BE2C (cell line): Measurements from ENCODE around the gene GLYAT. TPM values are rescaled to one million over a fixed set of nuclear protein-coding genes. Genes with fewer than 3 reads are reported as not detected.

Source experiments
- DNase-seq: peaks from one replicate; pipeline ENCODE4 v3.0.0-alpha.2; 2020
- H3K27me3 ChIP-seq: fragments of 250-450 bp; sonication (Bioruptor Pico); 2 replicates; pipeline ENCODE4 v1.5.1; 2020; ENCODE audit warnings: mild to moderate bottlenecking
- H3K36me3 ChIP-seq: fragments of 250-450 bp; sonication (Bioruptor Pico); 2 replicates; pipeline ENCODE4 v1.5.1; 2020; ENCODE audit warnings: mild to moderate bottlenecking
- H3K4me1 ChIP-seq: fragments of 250-450 bp; sonication (Bioruptor Pico); 2 replicates; pipeline ENCODE4 v1.5.1; 2020
- H3K4me3 ChIP-seq: 2 replicates; pipeline ENCODE4 v1.5.1; 2011; ENCODE audit warnings: low read depth, low read length
- H3K9me3 ChIP-seq: fragments of 250-450 bp; sonication (Bioruptor Pico); 2 replicates; pipeline ENCODE4 v1.5.1; 2020
- polyA plus RNA-seq: library from polyadenylated mRNA; unstranded; fragments of >200 nt; gene quantifications from one replicate; pipeline ENCODE4 v1.2.1, GENCODE V29; 2012; ENCODE audit warnings: low read depth, missing spikeins; ENCODE audit not compliant: insufficient read length, insufficient read depth
- TF ChIP-seq, protein P1 (sequence below): IDR thresholded peaks from 2 replicates; pipeline ENCODE4 v1.5.1; 2012; ENCODE audit warnings: mild to moderate bottlenecking, low read depth, low read length

Gene GLYAT, protein sequence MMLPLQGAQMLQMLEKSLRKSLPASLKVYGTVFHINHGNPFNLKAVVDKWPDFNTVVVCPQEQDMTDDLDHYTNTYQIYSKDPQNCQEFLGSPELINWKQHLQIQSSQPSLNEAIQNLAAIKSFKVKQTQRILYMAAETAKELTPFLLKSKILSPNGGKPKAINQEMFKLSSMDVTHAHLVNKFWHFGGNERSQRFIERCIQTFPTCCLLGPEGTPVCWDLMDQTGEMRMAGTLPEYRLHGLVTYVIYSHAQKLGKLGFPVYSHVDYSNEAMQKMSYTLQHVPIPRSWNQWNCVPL
- not detected for polyA plus RNA-seq

DNA sequence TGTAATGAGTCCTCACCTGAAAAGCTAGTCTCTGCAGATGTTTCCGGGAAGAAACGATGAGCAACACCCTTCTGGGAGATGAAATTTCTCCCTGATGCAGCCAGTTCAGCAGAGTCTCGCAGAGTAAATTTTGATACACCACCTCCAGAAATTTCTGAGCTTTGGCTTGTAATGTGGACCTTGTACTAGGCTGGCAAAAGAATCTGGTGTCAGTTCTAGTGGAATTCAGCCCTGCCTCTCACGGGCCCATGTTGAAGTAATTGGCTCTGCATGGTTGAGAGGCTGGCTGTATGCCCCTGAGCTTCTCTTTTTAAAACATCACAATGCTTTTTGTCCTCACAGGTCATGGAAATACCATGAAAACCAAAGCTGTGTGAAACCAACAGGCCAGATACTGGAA is at the start of gene GLYAT:
GLYAT (minus strand) TSS at position 125 of the 400 bp plus-strand sequence. CDS start 7,447 bp downstream, outside the sequence.
- TF ChIP-seq, protein P1, sequence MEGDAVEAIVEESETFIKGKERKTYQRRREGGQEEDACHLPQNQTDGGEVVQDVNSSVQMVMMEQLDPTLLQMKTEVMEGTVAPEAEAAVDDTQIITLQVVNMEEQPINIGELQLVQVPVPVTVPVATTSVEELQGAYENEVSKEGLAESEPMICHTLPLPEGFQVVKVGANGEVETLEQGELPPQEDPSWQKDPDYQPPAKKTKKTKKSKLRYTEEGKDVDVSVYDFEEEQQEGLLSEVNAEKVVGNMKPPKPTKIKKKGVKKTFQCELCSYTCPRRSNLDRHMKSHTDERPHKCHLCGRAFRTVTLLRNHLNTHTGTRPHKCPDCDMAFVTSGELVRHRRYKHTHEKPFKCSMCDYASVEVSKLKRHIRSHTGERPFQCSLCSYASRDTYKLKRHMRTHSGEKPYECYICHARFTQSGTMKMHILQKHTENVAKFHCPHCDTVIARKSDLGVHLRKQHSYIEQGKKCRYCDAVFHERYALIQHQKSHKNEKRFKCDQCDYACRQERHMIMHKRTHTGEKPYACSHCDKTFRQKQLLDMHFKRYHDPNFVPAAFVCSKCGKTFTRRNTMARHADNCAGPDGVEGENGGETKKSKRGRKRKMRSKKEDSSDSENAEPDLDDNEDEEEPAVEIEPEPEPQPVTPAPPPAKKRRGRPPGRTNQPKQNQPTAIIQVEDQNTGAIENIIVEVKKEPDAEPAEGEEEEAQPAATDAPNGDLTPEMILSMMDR, result no peak
- peaks cover 3% of the 10 kb centered on the region; the same call in 1 of the 2 replicates for H3K4me1 ChIP-seq
- DNase-seq, result no peak
- no peak within 1 kb of the TSS for H3K4me3 ChIP-seq
- no peaks in the 10 kb centered on the region for H3K27me3 ChIP-seq
- H3K9me3 ChIP-seq, result no peaks in the 10 kb centered on the region
- H3K36me3 ChIP-seq, result no peaks in the 10 kb centered on the region

DNA sequence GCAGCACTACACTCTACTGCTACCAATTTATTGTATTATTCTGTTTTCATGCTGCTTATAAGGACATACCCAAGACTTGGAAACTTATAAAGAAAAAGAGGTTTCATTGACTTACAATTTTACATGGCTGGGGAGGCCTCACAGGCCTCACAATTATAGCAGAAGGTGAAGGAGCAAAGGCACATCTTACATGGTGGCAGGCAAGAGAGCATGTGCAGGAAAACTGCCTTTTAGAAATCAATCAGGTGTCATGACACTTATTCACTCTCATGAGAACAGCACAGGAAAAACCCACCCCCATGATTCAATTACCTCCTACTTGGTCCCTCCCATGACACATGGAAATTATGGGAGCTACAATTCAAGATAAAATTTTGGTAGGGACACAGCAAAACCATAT is 49.6 kb upstream of the GLYAT start:
- Histone ChIP-seq H3K27me3 (no peaks in the 10 kb centered on the region), H3K9me3 (no peaks in the 10 kb centered on the region), H3K4me1 (no peaks in the 10 kb centered on the region), H3K36me3 (no peaks in the 10 kb centered on the region), H3K4me3 (no peak overlapping the region)
- TF ChIP-seq, protein P1, result no peak
- no peak for DNase-seq

DNA sequence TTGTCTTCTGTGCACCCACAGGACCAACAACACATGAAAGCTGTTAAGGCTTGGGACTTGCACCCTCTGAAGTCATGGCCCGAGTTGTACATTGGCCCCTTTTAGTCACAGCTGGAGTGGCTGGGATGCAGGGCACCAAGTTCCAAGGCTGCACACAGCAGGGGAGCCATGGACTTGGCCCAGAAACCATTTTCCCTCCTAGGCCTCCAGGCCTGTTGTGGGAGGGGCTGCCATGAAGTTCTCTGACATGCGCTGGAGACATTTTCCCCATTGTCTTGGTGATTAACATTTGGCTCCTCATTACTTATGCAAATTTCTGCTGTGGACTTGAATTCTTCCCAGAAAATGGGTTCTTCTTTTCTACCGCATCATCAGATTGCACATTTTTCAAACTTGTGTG is 48.8 kb upstream of the GLYAT start:
- no peaks in the 10 kb centered on the region for H3K36me3 ChIP-seq
- no peaks in the 10 kb centered on the region for H3K4me1 ChIP-seq
- DNase-seq, result no peak
- H3K9me3 ChIP-seq, result no peaks in the 10 kb centered on the region
- no peaks in the 10 kb centered on the region for H3K27me3 ChIP-seq
- TF ChIP-seq, protein P1, result no peak
- no peak overlapping the region for H3K4me3 ChIP-seq

DNA sequence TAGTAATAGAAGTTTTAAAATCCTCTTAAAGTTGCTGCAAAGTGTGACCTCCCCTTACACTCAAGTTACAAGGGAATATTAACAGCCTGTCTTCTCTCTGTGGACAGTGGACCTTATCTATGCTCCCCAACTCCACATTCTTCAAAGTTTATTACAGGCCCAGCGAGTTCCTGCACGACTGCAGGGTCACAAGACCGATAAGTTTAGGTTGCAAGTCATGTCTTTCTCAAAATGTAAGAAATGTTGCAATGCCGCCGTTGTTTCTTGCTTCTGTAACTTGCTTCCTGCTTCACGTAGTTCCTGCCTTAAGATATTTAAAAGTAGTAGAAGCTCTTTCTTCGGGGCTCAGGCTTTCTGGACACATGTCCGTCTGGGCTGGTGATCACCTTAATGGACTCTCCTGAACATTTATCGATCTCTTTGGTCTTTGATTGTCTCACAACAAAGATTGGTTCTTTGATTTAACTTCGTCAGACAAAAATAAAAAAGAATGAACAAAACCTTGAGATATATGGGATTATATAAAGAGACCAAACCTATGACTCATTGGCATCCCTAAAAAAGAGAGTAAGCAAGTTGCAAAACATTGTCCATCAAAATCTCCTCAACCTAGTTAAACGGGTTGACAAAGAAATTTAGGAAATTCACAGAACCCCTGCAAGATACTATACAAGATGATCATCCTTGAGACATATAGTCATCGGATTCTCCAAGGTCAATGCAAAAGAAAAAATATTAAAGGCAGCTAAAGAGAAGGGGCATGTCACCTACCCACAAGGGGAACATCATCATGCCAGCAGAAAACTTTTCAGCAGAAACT is 45.4 kb upstream of the GLYAT start:
- H3K4me3 ChIP-seq, result no peak overlapping the region
- no peaks in the 10 kb centered on the region for H3K9me3 ChIP-seq
- H3K4me1 ChIP-seq, result no peaks in the 10 kb centered on the region
- TF ChIP-seq, protein P1, result no peak
- H3K36me3 ChIP-seq, result no peaks in the 10 kb centered on the region
- no peak for DNase-seq
- no peaks in the 10 kb centered on the region for H3K27me3 ChIP-seq

DNA sequence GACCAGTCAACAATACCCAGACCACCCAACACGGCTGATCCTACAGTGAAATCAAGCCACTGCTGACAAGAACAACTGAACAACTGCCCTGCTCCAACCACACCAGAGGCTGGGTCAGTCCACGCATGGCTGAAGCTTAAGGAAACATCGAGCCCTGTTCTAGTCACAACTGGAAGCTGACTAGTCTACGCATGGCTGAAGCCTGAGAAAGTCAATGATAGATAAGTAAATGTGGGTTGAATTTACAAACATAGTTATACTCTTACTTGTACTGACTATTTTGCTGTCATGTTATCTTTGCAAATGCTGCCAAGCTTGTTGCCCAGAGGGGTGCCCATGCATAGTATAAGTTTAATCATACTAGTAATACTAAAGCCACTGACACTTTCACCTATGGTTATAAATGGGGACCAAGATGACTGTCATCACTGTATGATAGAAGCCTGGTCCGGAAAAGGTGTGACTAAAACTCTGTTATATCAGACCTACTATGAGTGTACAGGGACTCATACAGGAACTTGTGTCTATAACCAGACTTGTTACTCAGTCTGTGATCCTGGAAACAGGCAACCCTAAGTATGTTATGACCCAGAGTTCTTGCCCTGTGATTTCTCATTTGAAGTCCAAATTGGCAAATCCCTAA is 43.4 kb upstream of the GLYAT start:
- no peak for DNase-seq
- TF ChIP-seq, protein P1, result no peak
- Histone ChIP-seq H3K27me3 (no peaks in the 10 kb centered on the region), H3K4me1 (no peaks in the 10 kb centered on the region), H3K4me3 (no peak overlapping the region), H3K9me3 (no peaks in the 10 kb centered on the region), H3K36me3 (no peaks in the 10 kb centered on the region)
